ENCODE measurements around the gene SP100. TPM values are rescaled to one million over a fixed set of nuclear protein-coding genes. Genes with fewer than 3 reads are reported as not detected.
"Not testable (repeated sequence)": the region's sequence is repeated elsewhere in the genome, so short reads cannot be mapped to it uniquely, and the experiment has no call there.

The SP100 gene
- total and polyA plus RNA-seq, 5 experiments from 2014 or later, result 81.0 to 221 (median 174) TPM

DNA sequence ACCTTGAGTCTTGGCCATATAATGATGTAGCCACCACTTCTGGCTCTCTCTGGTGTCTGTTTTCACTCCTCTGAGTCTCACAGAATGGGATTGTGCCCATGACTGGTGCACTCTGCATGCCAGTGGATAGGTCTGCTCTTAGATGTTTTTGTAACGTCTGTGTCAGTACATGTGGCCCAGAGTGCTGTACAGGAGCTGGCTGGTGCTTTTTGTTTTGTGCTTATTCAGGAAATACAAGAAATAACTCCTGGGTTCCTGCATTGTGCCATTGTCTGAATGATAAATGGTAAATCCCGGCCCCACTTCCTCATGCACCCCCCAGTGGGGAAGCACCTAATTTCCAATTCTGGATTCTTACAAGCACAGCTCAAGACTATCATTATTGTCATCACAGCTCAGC is 6.7 kb upstream of the SP100 start:
- DNase-seq, H3K9me3 Mint-ChIP-seq, H3K27me3 Mint-ChIP-seq, ATAC-seq: not testable (repeated sequence)
- H3K4me1 Mint-ChIP-seq, result peaks cover 31 to 71% (median 68%) of the 10 kb centered on the region in 4 donors
- H3K4me3 Mint-ChIP-seq, result peak overlapping the region in 3 of 10 donors; percentile 6 to 30 (median 15)
- H3K27ac Mint-ChIP-seq, result peak overlapping the region in 8 of 10 donors; percentile 46 to 100 (median 69)
- peaks cover 16 to 21% (median 16%) of the 10 kb centered on the region in 3 donors for H3K36me3 Mint-ChIP-seq
- POLR2A ChIA-PET, result interaction anchor here (0.7 to 1.0 kb wide), 2 partner anchors 9 to 193 kb away, joined by 3 read pairs; no protein-coding TSS in a partner anchor

DNA sequence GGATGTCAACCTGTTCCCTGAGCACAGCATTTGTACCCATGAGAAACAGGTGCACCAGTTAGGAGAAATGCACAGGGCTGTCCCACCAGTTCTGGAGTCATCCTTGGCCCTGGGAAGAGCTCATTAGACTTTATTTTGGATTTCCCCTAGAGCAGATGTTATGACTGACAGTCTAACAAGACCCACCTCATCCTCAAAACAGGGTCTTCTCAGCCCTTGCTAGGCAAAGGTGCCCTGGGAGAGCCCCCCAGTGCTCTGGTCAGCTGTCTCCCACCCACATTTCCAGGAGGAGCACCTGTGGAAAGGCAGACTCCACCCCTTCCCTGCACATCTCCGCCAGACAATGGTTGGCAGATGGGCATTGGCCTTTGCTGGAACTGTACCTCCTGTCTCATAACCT is 5.7 kb upstream of the SP100 start:
- POLR2A ChIA-PET, result interaction anchor here (0.6 to 1.0 kb wide), 5 partner anchors 8 to 200 kb away, joined by 3 to 4 read pairs (median 3); partner anchors contain the start of gene SP140
- ATAC-seq (no peak), DNase-seq (no peak)
- Mint-ChIP-seq H3K36me3 (peaks cover 7 to 15% (median 9%) of the 10 kb centered on the region in 3 donors), H3K27me3 (no peaks in the 10 kb centered on the region), H3K4me3 (peak overlapping the region; percentile 42 to 100 (median 99)), H3K27ac (peak overlapping the region; percentile 96 to 100 (median 98)), H3K4me1 (peaks cover 37 to 81% (median 77%) of the 10 kb centered on the region in 4 donors), H3K9me3 (no peaks in the 10 kb centered on the region)

DNA sequence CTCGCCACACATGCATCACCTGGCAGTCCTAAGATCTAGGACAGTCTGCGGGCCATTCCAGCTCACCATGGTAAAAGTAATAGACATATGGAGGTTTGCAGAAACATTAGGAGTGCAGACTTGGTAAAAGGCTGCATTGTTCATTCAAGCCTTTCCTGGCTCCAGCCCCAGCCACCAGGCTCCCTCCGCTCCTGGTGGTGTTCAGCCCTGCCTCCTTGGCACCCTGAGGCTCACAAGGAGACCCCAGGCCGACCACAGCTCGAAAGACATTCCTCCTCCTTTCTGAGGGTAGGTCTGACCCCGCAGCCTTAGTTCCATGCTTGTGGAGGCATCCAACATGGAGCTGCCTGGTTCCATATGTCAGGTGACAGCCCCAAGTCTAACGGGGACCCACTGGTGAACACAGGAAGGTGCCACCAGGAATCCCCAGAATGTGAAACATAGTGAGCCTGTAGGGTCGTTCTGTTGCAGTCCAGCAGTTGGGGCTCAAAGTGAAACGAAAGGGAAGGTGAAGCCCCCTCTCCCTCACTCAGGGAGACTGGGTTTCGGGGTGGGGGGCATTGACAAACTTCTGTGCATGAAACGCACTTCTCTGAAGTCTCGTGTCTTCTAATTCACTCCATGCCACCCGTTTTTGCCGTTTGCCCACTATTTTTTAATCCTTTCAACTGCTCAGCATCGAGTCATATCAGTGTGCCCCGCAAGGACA is 5.0 kb upstream of the SP100 start:
- POLR2A ChIA-PET, result interaction anchor here (0.6 to 1.6 kb wide), 9 partner anchors 16 to 341 kb away, joined by 3 to 6 read pairs (median 4); partner anchors contain the start of genes SP110, SP140 and SP140L
- Mint-ChIP-seq H3K9me3 (no peaks in the 10 kb centered on the region), H3K27ac (peak overlapping the region; percentile 96 to 100 (median 98)), H3K4me3 (peak overlapping the region; percentile 93 to 100 (median 100)), H3K4me1 (peaks cover 39 to 88% (median 85%) of the 10 kb centered on the region in 4 donors), H3K36me3 (peaks cover 0 to 7% (median 6%) of the 10 kb centered on the region in 3 donors), H3K27me3 (no peaks in the 10 kb centered on the region)
- ATAC-seq (peak; percentile 9 to 17), DNase-seq (no peak)

DNA sequence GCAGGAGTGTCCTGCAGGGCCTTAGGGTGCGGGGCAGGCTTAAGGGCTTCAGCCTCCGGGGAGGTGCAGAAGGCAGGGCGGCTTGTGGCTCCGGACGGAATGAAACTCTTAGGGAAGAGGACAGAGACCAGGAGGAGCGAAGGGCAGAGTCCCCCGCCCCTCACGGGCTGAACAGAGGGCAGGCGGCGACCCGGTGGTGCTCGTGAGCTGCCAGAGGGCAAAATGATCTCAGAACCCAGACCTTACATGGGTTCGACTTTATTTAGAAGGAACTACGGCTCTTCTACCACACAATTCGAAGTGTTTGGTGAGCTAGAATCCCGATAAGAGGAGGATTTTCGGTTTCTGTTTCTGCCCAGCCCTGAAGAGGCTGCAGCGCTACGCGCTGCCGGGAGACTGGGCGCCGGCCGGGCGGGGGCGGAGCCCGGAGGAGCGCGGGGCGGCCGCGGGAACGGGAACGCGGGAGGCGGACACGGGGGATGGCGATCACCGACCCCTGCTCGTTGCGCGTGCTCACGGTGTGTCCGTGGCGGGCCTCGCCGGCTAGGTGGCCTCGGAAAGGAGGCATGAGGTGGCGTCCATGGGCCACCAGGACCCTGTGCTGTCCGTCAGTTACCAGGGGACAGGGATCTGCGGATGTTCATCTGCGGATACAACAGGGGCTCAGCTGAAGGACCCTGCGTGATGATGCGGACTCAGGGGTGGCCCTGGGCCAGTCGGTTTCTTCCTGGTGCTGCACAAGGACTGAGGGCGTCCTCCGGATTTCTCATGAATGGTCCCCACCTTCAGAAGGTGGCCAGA is 4.2 kb upstream of the SP100 start:
- Mint-ChIP-seq H3K36me3 (peaks cover 0 to 3% (median under 1%) of the 10 kb centered on the region in 3 donors), H3K4me3 (peak overlapping the region; percentile 93 to 100 (median 100)), H3K27me3 (no peaks in the 10 kb centered on the region), H3K27ac (peak overlapping the region; percentile 96 to 100 (median 98)), H3K9me3 (no peaks in the 10 kb centered on the region), H3K4me1 (peaks cover 37 to 89% (median 85%) of the 10 kb centered on the region in 4 donors)
- ATAC-seq (peak; percentile 67 to 69), DNase-seq (peak; percentile 34 to 70 (median 60))
- POLR2A ChIA-PET, result interaction anchor here (0.6 to 1.6 kb wide), 7 partner anchors 17 to 342 kb away, joined by 3 to 6 read pairs (median 4); partner anchors contain the start of genes SP110 and SP140L

DNA sequence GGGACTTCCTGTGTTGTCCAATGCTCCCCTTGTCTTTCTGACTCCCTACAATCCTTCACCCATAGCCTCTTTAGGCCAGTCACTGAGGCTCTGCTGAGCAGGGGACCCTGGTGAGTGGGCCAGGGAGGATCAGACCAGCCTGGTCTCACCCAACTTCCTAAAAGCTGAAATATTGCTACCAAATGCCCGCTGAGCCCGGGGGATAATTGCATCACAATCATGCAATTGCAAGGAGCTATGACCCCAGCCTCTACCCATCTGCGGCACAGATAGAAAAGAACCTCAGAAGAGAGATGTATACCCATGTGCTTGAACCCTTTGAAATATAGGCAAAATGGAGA is 3.7 kb upstream of the SP100 start:
- no peaks in the 10 kb centered on the region for H3K27me3 Mint-ChIP-seq
- POLR2A ChIA-PET, result interaction anchor here (0.6 to 1.6 kb wide), 6 partner anchors 18 to 192 kb away, joined by 3 to 6 read pairs (median 4); partner anchors contain the start of genes SP110 and SP140L
- no peaks in the 10 kb centered on the region for H3K9me3 Mint-ChIP-seq
- H3K27ac Mint-ChIP-seq, result peak overlapping the region; percentile 94 to 100 (median 98)
- no peaks in the 10 kb centered on the region for H3K36me3 Mint-ChIP-seq
- H3K4me1 Mint-ChIP-seq, result peaks cover 37 to 85% (median 82%) of the 10 kb centered on the region in 4 donors
- peak overlapping the region; percentile 93 to 100 (median 100) for H3K4me3 Mint-ChIP-seq
- ATAC-seq, result no peak
- no peak for DNase-seq

DNA sequence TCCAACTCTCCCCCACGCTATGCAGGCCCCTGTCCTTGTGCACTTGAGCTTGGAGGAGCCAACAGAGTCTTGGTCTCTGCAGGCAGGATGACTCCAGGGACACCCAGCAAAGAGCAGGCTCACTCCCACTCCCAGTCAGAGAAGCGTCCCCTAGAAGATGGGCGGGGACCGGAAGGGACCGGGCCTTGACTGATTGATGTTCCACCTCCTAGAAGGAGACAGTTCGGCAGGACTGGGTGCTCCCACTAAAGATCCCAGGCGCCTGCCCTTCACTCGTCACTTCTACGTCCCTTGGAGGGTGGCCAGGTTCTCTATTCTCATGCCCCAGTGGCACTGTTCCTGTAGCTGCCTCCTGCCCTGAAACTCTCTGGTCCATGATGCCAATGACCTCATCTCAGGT is 3.2 kb upstream of the SP100 start:
- POLR2A ChIA-PET, result interaction anchor here (1.5 to 1.6 kb wide), 2 partner anchors 18 to 86 kb away, joined by 5 to 6 read pairs; partner anchors contain the start of gene SP140L
- Mint-ChIP-seq H3K36me3 (no peaks in the 10 kb centered on the region), H3K9me3 (no peaks in the 10 kb centered on the region), H3K27me3 (no peaks in the 10 kb centered on the region), H3K4me1 (peaks cover 37 to 85% (median 82%) of the 10 kb centered on the region in 4 donors), H3K27ac (peak overlapping the region; percentile 82 to 100 (median 98)), H3K4me3 (peak overlapping the region; percentile 57 to 100 (median 100))
- DNase-seq, result no peak
- ATAC-seq, result no peak

DNA sequence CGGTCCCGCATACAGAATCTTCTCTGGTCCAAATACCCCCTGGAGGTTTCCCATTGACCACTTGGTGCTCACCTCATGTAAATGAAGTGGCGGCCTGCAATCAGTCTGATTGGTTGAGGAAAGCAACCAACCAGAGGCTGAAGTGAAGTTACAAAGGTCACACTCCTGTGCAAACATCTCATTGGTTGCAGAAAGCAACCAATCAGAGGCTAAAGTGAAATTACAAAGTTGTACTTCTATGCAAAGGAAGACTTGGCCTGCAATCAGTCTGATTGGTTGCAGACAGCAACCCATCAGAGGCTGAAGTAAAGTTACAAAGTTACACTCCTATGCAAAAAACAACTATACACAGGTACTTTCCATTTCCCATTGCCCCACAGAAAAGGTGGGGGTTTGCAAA is 2.5 kb upstream of the SP100 start:
- Mint-ChIP-seq H3K4me3 (peak overlapping the region; percentile 54 to 100 (median 99)), H3K4me1 (peaks cover 37 to 85% (median 80%) of the 10 kb centered on the region in 4 donors), H3K9me3 (no peaks in the 10 kb centered on the region), H3K27me3 (no peaks in the 10 kb centered on the region), H3K36me3 (peaks cover 0 to 5% (median 2%) of the 10 kb centered on the region in 3 donors), H3K27ac (peak overlapping the region in 9 of 10 donors; percentile 77 to 100 (median 98))
- DNase-seq (no peak), ATAC-seq (no peak)
- POLR2A ChIA-PET, result interaction anchor here (0.7 to 1.1 kb wide), 3 partner anchors 35 to 194 kb away, joined by 3 to 5 read pairs (median 4); partner anchors contain the start of gene SP110

DNA sequence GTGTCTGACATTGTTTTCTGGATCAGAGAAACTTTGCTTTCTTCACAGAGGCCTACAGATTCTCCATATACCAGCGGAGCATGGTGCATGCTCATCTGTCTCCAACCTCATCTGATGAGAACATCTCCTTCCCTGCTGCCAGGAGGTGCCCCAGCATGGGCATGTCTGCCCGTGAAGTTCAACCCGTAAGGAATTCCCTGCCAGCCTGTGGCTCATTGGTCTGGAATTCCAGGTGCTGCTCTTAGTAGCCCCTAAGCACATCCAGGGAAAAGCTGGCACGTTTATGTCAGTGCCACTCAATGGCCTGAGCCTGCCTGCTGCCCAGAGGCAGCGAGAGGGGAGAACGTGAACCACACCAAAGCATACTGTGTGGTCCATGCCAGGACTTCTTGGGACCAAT is 1.7 kb upstream of the SP100 start:
- peaks cover 41 to 86% (median 79%) of the 10 kb centered on the region in 4 donors for H3K4me1 Mint-ChIP-seq
- POLR2A ChIA-PET, result interaction anchor here (0.6 to 1.3 kb wide), 4 partner anchors 10 to 195 kb away, joined by 3 to 5 read pairs (median 4); partner anchors contain the start of gene SP110
- H3K4me3 Mint-ChIP-seq, result peak overlapping the region; percentile 59 to 100 (median 94)
- H3K27me3 Mint-ChIP-seq, result no peaks in the 10 kb centered on the region
- no peak for DNase-seq
- H3K27ac Mint-ChIP-seq, result peak overlapping the region; percentile 96 to 100 (median 99)
- no peaks in the 10 kb centered on the region for H3K9me3 Mint-ChIP-seq
- ATAC-seq, result no peak
- H3K36me3 Mint-ChIP-seq, result peaks cover 0 to 13% (median 5%) of the 10 kb centered on the region in 3 donors

DNA sequence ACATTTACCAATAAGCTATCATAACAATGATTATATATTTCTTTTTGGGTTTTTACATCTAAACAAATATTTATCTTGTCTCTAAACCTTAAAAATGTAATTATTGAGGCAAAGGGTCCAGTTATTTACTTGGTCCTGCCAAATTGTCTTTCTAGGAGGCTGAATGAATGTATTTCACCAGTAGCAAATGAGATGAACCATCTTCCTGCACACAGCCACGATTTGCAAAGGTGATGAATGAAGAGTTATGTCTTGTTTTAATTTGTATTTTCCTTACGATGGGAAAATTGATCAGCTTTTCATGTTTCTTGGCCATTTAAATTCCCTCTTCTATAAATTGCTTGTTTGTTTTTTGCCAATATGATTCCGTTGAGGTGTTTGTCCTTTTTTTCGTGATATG is 1.4 kb downstream of the SP100 start:
- POLR2A ChIA-PET, result interaction anchor here (1.0 to 2.5 kb wide), 6 partner anchors 8 to 185 kb away, joined by 3 to 10 read pairs (median 7); partner anchors contain the start of gene SP140L
- Mint-ChIP-seq H3K27me3 (no peaks in the 10 kb centered on the region), H3K4me1 (peaks cover 47 to 93% (median 77%) of the 10 kb centered on the region in 4 donors), H3K4me3 (peak overlapping the region; percentile 83 to 99 (median 94)), H3K27ac (peak overlapping the region; percentile 43 to 100 (median 84)), H3K9me3 (no peaks in the 10 kb centered on the region), H3K36me3 (peaks cover 3 to 31% (median 16%) of the 10 kb centered on the region in 3 donors)
- no peak for DNase-seq
- no peak for ATAC-seq

DNA sequence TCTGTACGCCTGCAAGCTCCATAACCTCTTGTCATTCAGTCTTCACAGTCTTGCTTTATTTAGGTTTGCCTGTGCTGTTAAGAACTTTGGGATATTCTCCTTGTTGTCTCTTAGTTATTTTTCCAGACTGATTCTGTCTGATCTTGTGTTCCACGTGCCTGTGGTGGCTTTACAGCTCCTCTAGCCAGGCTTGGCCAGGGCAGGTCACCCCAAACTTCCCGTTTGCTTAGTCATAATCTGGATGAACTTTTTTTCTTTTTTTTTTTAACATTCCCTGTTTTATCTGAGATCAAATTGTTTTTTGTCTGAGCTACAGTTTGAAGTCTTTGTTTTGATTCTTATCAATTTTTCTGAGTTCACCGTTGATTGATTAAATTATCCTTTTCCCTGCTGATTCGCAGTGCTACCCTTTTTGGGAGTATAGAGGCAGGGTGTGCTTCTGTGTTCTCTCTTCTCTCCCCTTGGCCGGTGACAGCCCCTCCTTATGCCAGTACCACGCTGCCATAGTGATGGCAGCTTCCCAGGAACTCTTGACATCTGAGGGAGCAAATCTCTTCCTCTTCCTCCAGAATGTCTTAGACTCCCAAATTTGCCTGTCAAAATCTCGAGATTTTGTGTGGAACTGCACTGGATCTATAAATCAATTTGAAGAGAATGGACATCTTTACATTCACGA is 2.5 kb downstream of the SP100 start:
- H3K27me3 Mint-ChIP-seq, result no peaks in the 10 kb centered on the region
- H3K36me3 Mint-ChIP-seq, result peaks cover 6 to 36% (median 18%) of the 10 kb centered on the region in 3 donors
- H3K4me3 Mint-ChIP-seq, result peak overlapping the region; percentile 85 to 99 (median 94)
- no peak for DNase-seq
- POLR2A ChIA-PET, result interaction anchor here (1.0 to 2.3 kb wide), 5 partner anchors 9 to 92 kb away, joined by 3 to 7 read pairs (median 5); partner anchors contain the start of gene SP140L
- H3K27ac Mint-ChIP-seq, result peak overlapping the region; percentile 62 to 93 (median 87)
- H3K4me1 Mint-ChIP-seq, result peaks cover 47 to 93% (median 77%) of the 10 kb centered on the region in 4 donors
- no peak for ATAC-seq
- H3K9me3 Mint-ChIP-seq, result no peaks in the 10 kb centered on the region

DNA sequence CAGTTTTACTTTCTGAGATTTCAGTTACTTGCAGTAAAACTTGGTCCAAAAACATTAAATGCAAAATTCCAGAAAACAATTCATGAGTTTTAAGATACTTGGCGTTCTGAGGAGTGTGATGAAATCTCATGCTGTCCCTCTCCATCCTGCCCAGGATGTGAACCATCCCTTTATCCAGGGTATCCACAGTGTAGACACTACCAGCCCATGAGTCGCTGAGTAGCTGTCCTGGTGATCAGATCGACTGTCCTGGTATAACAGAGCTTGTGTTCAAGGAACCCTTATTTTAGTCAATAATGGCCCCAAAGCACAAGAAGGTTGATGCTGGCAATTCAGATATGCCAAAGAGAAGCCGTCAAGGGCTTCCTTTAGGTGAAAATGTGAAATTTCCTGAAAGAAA is 3.2 kb downstream of the SP100 start:
- Mint-ChIP-seq H3K27ac (peak overlapping the region in 9 of 10 donors; percentile 9 to 91 (median 75)), H3K9me3 (no peaks in the 10 kb centered on the region), H3K4me3 (peak overlapping the region; percentile 79 to 99 (median 92)), H3K36me3 (peaks cover 12 to 43% (median 25%) of the 10 kb centered on the region in 3 donors), H3K4me1 (peaks cover 49 to 93% (median 77%) of the 10 kb centered on the region in 4 donors), H3K27me3 (no peaks in the 10 kb centered on the region)
- ATAC-seq (no peak), DNase-seq (no peak)
- POLR2A ChIA-PET, result interaction anchor here (1.5 to 2.3 kb wide), 2 partner anchors 17 to 92 kb away, joined by 5 to 7 read pairs; partner anchors contain the start of gene SP140L
